Stromal cell of bone marrow (primary cell): Measurements from ENCODE around the gene GNAI1.
A peak's percentile ranks its signal among the peaks of the same experiment; 100 is the strongest.

Experiments used
- DNase-seq: peaks from one replicate; pipeline ENCODE4 v3.0.0-alpha.2; 2012; ENCODE audit warnings: low read depth

GNAI1 gene

DNA sequence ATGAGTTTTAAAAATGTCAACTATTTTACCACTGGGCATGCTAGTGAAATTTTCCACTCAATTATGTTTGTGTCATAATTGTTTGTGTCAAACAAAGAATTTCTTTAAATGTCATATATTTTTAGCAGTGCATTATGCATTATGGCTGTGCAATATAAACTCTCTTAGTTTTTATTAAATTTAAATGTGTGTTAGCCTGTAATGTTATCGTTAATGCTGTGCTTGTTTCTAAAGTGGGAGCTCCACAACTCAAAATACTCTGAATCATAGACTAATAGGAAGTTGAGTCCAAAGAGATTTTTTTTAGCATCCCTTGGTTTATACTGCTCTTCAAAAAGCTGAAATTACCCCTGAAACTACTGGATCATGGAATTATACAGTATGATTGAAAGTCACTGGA is 26.8 kb downstream of the GNAI1 start:
- no peak for DNase-seq

DNA sequence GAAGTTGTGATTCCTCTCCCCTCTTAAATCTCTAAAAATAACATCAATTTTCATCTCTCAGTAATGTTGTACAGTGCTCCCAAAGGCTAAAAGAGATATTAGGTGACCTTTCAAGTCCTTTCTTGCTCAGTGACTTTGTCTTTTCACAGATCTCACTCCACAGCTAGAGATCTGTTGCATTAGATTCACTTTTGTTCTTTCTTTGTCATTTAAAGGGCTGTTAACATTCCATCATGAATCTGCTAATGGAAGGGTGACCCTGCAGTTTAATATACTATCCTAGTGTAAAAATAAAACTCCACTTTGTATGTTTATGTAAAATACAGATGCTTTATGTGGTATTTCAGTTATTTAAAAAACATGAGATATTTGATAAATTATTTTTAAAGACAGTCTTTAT is 30.5 kb downstream of the GNAI1 start:
- no peak for DNase-seq

DNA sequence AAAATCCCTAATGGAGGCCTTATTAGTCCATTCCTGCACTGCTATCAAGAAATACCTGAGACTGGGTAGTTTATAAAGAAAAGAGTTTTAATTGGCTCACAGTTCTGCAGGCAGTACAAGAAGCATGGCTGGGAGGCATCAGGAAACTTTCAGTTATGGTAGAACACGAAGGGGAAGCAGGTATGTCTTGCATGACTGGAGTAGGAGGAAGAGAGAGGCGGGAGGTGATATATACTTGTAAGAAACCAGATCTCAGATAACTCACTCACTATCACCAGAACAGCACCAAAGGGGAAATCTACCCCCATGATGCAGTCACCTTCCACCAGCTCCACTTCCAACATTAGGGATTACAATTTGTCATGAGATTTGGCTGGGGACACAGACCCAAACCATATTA is 35.8 kb downstream of the GNAI1 start:
- no peak for DNase-seq

DNA sequence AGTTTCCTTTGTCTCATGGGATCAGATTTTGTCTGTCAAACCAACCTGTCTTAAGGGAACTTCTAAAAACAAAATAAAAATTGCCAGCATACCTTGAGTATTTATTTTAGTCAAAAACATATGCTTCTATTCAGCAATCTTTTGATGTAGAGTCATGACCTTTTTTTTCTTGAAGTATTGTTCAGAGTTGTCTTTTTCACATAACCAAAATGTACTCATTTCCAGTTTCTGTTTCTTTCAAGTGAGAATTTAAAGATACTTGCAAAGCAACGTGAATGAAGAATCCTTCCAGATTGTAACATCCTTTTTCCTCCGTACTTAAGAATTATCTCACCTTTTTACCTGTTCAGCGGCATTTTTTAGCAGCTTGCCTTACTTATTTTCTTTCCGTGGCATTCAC is 37.8 kb downstream of the GNAI1 start:
- DNase-seq, result no peak

DNA sequence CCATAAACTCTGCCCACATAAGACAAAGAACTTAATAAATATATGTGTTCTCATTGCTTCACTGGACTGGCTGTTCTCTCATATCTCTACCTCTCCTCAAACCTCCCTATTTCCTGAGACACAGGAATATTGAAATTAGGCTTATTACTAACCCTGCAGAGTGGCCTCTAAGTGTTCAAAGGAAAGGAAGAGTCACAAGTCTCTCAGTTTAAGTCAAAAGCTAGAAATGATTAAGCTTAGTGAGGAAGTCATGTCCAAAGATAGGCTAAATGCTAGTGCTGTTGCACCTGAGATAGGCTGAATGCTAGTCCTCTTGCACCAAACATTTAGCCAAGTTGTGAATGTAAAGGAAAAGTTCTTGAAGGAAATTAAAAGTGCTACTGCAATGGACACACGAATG is 41.1 kb downstream of the GNAI1 start:
- DNase-seq, result no peak

DNA sequence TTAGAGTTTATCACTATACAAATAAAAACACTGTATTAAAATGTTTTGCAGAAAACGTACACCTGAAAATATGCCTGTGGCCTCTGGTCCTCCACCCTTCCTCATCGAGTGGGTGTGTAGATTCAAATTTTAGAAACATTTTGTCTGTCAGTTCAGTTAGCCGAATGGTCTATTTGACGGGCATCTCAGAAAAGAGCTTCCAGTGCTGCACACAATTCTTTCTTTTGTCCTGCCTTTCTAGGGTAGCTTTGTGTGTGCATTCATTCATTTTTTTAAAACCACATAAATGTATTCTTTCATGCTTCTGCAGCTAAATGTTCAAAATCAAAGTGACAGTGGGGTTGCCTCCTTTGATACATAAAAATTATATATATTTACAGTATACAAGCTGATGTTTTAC is 46.8 kb downstream of the GNAI1 start:
- no peak for DNase-seq

DNA sequence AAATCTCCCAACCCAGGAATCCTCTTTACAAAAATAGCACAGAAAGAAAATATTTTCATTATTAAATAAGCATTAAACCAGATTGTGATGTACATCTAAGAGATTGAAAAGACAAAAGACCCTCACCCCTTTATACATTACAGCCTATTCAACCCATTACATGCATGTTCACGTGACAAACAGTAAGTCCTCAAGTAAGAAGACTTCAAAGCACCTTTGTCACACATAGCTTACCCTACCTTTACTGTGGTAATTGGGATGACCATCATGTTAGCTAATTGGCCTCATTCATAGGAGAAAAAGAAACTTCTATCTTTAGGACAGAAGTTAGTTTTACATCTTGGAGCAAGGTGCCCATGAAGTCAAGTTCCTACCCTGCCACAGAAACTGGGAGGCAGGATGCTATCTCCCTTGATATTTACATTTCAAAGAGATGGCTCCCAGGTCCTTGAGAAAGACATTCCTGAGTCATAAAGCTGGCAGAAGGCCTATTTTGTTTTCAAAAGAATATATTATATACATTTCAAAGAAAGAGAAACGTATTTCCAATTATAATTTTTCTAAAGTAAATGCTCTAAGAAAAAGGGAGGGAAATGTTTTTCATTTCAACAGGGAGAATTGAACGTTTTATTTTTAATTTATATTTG is 48.1 kb downstream of the GNAI1 start:
- no peak for DNase-seq

DNA sequence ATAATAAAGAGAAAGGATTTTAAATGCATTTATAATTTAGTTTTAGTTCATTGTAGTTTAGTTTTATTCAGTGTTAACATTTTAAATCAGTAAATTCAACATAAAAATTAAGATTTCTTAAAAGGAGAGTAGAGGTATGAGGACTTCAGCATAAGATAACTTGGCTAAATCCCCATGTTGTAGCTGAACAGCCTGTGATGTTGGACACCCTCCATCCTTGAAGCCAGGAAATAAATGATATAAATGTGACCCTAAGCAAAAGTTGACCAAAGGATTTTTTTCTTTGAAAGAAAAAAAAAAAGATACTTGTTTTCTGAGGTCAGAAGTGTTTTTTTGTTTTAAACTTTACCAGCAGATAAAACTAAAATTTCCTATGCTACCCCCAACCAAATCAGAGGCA is 48.7 kb downstream of the GNAI1 start:
- no peak for DNase-seq

DNA sequence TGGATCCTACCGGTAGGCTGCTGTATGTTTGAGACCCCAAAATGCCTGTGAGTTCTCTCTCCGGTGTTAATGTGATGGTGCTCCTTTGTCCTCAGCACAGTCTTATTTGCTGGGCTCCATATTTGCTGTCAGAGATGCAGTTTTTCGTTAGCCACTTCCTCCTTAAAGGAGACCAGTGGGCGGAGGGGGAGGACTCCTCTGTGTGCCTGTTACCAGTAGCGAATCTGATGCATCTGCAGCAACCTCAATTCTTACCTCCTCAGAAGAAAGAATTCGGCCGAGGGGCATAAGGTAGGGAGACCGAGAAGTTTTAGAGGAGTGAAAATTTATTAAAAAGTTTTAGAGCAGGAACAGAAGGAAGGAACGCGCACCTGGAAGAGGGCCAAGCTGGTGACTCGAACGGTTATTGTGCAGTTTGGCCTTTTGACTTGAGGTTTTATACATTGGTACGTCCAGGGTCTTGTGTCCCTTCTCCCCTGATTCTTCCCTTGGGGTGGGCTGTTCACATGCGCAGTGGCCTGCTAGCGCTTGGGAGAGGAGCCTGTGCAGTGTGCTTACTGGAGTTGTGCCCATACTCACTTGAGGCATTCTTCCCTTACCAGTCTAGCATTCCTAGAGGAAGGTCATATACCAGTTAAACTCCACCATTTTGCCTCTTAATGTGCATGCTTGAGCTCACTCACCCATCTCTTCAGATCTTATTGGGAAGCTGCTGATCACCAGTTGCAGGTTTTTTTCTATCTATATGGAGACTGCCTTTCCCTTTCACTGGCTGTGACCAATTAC is 49.5 kb downstream of the GNAI1 start:
- no peak for DNase-seq

DNA sequence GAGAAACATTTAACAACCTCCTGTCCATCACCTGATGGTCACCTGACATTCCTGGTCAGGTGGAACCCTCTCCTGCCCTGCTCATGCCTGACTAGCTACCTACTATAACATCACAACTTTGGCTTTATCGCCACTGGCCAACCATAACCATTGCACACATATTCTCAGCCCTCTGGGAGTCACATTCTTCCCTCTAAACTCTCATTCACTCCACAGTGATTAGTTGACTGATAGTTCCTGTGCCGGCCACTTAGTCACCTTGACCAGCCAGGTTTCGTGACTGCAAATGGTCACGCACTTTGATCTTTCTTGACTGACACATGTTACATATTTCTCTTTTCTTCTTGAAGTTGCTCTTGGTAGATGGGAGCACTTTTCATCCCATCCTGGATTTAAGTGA is 50.1 kb downstream of the GNAI1 start:
- no peak for DNase-seq

DNA sequence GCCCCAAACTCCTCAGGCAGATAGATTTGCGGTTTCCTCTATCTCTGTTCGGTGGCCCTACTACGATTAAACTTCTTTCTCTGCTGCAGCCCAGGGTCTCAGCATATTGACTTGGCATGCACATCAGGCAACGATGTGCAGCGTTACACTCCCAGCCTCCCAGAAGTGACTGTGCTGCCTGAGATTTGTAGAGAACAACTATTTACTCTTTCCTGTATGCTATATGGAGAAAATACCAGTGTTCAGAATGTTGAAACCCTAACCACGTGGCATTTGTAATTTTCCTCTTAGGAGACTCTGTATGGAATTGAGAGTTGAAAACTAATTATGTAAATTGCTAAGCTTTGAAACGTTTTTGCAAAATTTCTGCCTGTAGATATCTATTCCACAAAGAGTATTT is 50.9 kb downstream of the GNAI1 start:
- no peak for DNase-seq

DNA sequence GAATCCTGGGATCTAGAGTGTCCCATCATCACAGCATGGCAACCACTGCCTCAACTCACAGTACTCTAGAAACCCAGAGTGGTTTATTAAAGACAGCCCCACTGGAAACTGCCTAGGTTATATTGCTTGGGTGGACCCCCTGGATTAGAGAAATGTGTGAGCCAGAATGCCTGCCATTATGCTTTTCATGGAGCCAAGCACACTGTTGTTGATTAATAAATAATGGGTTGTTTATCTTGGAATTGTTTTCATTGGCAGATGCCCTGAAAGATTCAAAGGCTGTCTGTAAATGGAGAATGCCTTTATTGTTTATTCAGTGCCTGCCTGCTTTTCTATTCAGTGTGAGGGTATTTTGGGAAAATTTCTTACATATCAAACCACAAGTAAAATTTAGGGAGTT is 52.1 kb downstream of the GNAI1 start:
- DNase-seq, result no peak

DNA sequence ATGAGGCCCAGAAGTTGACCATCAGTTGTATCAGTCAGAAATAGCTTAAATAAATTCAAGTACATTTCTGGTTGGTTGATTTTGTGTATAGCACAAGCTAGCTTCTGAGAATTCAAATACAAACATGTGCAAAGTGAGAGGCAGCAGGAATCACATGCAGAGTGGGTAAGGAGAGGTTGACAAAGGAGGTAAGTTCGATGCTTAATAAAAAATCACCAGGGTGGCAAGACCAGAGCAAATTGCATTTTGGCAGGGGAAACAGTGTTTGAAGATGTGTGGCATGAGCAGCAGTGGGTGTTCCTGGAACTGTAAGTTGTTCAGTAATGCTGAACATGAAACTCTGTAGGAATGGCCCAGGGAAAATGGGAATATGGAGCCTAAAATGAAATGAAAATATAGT is 52.6 kb downstream of the GNAI1 start:
- no peak for DNase-seq

DNA sequence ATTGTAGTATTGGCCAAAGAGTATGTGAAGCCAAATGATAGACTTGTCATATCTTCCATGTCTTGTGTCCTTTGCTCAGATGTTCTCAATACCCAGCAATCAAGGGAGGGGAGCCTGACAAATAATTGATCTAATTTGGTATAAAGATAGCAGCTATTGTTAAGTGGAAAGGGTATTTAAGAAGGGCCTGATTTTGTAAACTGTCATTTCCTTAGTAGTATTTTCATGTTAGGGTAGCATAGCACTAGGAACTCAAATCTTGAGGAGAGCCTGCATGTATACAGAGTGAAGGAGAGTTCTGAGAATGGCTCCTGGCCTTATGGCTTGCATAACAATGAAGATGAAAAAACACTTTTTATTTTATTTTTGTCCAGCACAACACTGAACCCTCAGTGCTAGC is 53.1 kb downstream of the GNAI1 start:
- DNase-seq, result no peak

DNA sequence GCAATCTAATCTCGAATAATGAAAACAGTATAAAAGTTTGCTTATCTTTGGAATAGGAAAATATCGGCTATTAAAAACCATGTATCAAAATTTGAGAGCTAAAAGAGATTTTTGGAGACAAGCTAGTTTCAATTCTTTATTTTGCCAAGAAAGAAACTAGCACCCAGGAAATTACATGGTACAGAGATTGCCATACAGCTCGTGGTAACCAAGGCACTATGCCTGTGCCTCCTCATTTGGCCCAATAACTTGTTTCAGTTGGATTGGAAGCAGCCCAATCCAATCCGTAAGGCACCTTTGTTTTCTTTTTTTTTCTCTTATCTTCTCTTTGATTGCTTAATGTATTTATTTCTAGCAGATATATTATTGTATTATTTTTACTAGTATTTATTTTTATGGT is 55.0 kb downstream of the GNAI1 start:
- DNase-seq, result no peak

DNA sequence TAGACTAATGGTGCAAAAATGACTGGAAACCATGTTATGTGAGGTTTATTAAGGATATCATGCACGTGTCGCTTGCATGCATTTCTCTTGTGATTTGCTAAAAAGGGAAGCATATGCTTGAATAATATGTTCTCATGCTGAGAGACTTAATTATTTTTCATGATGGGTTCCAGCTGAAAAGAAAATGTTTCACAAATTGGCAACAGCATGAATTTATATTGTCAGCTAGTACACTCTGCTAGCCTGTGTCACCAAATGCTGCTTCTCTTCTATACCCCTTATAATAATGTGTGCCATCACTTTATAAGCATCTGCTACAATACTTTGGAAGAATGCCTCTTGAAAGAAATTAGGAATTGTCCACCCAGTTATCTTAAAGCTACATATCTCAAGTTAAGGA is 63.0 kb downstream of the GNAI1 start:
- DNase-seq, result no peak

DNA sequence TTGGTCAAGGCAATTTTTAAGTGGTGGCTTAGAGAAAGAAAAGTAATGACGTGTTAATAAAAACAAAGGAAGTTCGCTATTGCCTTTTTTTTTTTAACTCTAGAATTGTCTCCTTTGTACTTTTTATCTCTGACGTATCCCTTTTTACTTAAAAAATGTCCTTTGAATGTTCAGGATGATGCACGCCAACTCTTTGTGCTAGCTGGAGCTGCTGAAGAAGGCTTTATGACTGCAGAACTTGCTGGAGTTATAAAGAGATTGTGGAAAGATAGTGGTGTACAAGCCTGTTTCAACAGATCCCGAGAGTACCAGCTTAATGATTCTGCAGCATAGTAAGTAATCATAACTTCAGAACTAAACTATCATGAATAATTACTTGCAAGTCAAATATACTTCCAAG is 64.4 kb downstream of the GNAI1 start:
- DNase-seq, result no peak

DNA sequence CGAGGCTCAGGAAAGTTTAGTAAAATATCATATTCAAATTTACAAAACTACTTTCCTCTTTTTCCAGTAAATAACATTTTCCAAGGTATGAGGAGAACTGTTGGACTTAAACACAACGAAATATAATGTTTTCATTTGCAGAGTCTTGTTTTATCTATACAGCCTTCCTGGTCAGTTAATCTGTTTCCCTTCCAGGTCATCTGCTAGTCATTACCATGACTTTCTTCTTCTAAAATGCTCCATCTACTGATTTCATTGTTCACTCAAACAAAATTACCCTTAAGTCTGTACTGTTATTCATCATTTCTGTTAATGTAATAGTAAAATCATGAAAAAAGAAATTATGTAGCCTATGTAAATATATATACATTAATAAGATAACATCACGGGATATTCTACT is 69.8 kb downstream of the GNAI1 start:
- no peak for DNase-seq

DNA sequence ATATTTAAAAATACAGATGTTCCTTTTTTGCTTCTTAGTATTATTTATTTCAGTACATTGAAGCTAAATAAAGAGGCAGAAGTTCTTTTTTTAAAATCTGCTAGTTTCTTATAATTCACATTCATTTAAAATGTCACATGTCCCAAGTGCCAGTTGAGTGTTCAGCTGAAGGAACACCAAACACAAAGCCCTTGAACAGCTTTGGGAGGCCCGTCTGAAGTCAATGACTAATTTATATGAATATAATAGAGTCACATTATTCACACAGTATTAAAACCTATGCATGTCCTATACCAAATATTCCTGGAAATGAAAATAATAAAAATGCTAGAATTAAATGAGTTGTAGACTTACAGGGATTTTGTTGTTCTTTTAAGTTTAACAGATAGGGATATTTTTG is 70.3 kb downstream of the GNAI1 start:
- no peak for DNase-seq

DNA sequence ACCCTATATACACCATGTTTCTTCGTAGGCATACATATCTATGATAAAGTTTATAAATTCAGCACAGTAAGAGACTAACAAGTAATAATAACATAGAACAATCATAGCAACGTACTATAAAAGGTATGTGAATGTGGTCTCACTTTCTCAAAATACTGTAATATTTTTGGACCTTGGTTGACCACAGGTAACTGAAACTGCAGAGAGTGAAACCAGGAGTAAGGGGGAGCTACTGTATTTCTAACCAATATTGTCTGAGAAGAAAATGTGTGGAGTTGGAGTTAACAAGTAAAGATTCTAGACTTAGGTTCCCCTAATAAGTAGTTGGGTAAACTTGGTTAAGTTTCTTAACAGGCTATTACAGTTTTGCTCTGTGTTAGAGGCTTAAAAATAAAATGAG is 72.1 kb downstream of the GNAI1 start:
- no peak for DNase-seq

DNA sequence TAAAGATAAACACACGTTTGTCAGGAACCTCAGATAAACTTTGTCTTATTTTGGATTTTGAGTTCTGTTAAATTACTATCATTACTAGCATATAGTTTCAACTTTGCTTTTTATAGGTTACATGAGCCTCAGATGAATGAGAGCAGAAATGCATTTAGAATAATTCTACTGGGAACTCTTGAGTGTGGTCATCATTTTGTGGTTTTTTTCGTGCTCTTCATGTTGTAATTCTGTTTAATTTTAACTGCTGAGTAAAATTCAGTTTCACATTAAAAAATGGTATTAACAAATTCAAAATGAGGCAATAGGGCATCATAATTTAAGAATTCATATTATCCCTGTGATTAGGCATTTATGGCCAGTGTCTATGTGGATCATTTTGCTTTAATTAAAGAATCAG is 72.9 kb downstream of the GNAI1 start:
- peak; percentile 28 for DNase-seq

DNA sequence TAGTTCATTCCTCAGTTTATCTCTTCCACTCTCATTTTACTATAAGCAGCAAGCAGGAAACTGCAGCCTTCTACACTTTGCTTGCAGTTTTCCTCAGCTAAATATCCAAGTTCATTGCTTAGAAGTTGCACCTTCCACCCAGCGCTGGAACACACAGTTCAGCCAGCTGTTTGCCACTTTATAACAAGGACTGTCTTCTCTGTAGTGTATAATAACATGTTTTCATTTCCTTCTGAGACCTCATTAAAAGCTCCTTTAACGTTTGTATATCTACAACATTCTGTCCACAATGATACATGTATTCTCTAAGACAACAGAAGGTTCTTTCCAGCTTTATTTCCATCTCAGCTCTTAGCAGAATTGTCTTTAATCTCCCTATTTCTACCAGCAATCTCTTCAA is 74.1 kb downstream of the GNAI1 start:
- DNase-seq, result no peak

DNA sequence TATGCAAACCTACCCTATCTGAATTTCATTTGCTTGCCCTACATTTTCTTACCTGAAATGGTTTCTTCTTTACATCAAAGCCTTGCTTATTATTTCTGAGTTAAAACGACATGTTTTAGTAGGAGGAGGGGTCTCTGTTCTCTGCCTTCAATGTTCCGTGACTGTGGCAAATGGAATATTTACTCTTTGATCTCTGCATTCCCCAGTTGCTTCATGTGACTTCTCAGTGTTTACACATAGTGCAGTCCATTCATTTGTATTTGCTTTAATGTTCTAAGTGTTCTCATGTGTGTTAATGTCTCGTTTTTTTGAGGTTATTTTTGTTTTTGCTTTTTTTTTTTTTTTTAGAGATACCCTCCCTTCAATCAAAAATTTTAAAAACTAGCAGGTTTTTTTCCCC is 75.8 kb downstream of the GNAI1 start:
- DNase-seq, result no peak

DNA sequence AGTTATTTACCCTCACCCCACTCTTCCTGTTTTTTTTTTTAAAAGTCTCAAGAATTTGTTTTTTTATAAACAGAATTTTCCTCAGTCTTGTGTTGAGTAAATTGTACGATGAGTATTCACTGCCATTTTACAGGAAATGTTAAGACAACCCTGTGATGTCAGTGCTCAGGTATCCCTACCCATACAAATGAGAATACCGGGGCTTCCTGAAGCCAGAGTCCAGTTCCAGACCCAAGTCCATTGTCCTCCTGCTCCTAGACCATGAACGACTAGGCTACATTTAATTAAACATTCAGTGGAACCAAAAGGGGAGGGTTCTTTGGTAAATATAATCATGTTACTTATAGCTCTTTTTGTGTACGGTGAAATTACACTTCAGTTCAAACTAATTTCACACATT is 79.2 kb downstream of the GNAI1 start:
- DNase-seq, result no peak
